Gastroesophageal sphincter (tissue), 4 donors: ENCODE measurements around the gene MGST2. TPM values are rescaled to one million over a fixed set of nuclear protein-coding genes. Genes with fewer than 3 reads are reported as not detected.

Experiments
- ATAC-seq: fragments of 150-250 bp; one replicate; pipeline ENCODE4 v1.9.1; 2016; ENCODE audit warnings: mild to moderate bottlenecking, moderate library complexity
- H3K27ac ChIP-seq, 4 donors: fragments of 200-600 bp; sonication (generic) in 3 of 4; 1 replicate in 3 of 4; 2 replicates in 1 of 4; pipeline ENCODE4 v1.5.1; 2016 to 2019
- H3K27me3 ChIP-seq: fragments of 200-600 bp; sonication (generic); one replicate; pipeline ENCODE4 v1.5.1; 2019
- H3K36me3 ChIP-seq, 2 donors: fragments of 200-600 bp; sonication (generic); one replicate each; pipeline ENCODE4 v1.5.1; 2019; ENCODE audit warnings: control low read depth in 1 of 2
- H3K4me1 ChIP-seq, 3 donors: fragments of 200-600 bp; sonication (generic); 1 replicate in 2 of 3; 2 replicates in 1 of 3; pipeline ENCODE4 v1.5.1; 2016 to 2019; ENCODE audit warnings: control low read depth in 2 of 3
- H3K4me3 ChIP-seq, 2 donors: fragments of 200-600 bp; sonication (generic); one replicate each; pipeline ENCODE4 v1.5.1; 2019; ENCODE audit warnings: mild to moderate bottlenecking in 1 of 2, moderate library complexity in 1 of 2
- H3K9me3 ChIP-seq, 3 donors: fragments of 200-600 bp; sonication (generic); one replicate each; pipeline ENCODE4 v1.5.1; 2017 to 2019; ENCODE audit warnings: control low read depth in 2 of 3
- CTCF ChIP-seq, 4 experiments: fragments of 200-600 bp in 2 of 4; fragments of 450-650 bp in 2 of 4; sonication (generic) in 1 of 4; IDR thresholded peaks; one replicate each; pipeline ENCODE4 v1.5.1; 2017 to 2019; ENCODE audit warnings: antibody characterized with exemption in 4 of 4, mild to moderate bottlenecking in 2 of 4, moderate library complexity in 2 of 4
- EP300 ChIP-seq: sonication (generic); formaldehyde crosslinking; IDR thresholded peaks from one replicate; pipeline ENCODE4 v1.6.1; 2017; ENCODE audit warnings: antibody characterized with exemption, mild to moderate bottlenecking
- POLR2A ChIP-seq, 2 donors: fragments of 450-650 bp; IDR thresholded peaks; one replicate each; pipeline ENCODE4 v1.6.1; 2017; ENCODE audit warnings: antibody characterized with exemption in 2 of 2, mild to moderate bottlenecking in 2 of 2, moderate library complexity in 1 of 2
- POLR2AphosphoS5 ChIP-seq: sonication (generic); formaldehyde crosslinking; IDR thresholded peaks from one replicate; pipeline ENCODE4 v1.6.1; 2017; ENCODE audit warnings: antibody characterized with exemption
- WGBS, 2 donors: methylation state at CpG; one replicate each; pipeline ENCODE4 v1.1.5; 2018; ENCODE audit warnings: low coverage in 1 of 2; 5-methylcytosine and 5-hydroxymethylcytosine counted together
- total RNA-seq, 4 donors: library from RNA; depleted of rRNA; stranded (reverse); fragments of >200 nt; gene quantifications; one replicate each; pipeline ENCODE4 v1.1.0, GENCODE V29; 2016

MGST2 gene
- total RNA-seq, 4 donors from 2014 or later = 26.5 to 53.9 (median 38.5) TPM

DNA sequence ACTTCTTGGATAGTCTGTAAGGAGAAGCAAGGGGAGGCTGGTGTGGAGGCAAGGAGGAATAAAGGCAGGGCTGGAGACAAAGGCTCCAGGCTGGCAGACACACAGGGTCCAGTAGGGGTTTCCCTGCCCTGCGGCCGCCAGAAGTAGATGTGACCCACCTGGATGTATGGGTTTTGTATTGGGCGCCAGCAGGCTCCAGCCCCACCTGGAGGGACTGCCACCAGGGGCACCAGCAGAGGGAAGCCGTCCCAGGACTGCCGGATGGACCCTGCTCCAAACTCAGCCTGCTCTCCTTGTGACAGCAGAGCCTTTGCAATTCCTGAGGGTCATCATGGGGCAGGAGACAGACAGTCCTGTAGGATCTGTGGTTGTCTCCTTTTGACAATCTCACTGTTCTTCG lies 52.7 kb downstream of the MGST2 start:
- Histone ChIP-seq H3K4me1 (peaks cover 0 to 11% (median 0%) of the 10 kb centered on the region in 3 donors), H3K9me3 (no peaks in the 10 kb centered on the region), H3K27me3 (no peaks in the 10 kb centered on the region), H3K36me3 (peaks cover 0 to 30% of the 10 kb centered on the region in 2 donors), H3K4me3 (no peak overlapping the region), H3K27ac (no peak overlapping the region)
- TF ChIP-seq EP300 = no peak
- TF ChIP-seq POLR2AphosphoS5 = no peak
- no peak for TF ChIP-seq CTCF (IDR thresholded peaks at IDR 0.05)
- no peak for TF ChIP-seq POLR2A (IDR thresholded peaks at IDR 0.05)
- 100% methylated on average over 1 of the region's 6 CpGs; no CpG with 5 or more reads in 1 of the 2 donors for WGBS, 2 donors
- ATAC-seq = no peak

DNA sequence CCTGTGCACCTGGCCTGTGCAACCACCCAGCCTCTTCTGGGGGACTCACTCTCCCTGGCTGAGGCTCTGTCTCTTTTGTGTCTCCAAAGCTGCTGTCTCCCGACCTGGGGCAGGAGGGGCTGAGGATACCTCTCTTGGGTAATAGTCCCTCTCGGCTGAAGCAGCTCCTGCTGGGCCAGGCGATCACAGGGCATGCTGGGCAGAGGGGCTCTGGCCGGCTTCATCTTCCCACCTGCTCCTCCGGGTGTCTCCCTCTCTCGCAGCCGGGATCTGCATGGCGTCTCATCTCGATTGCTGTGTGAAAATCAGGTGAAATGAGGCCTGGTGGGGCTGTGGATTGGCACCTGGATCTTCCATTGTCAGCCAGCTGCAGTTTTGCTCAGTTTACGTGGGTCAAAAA lies 53.2 kb downstream of the MGST2 start:
- no peak overlapping the region for H3K27ac ChIP-seq
- H3K27me3 ChIP-seq = no peaks in the 10 kb centered on the region
- peaks cover 0 to 30% of the 10 kb centered on the region in 2 donors for H3K36me3 ChIP-seq
- peaks cover 0 to 6% (median 0%) of the 10 kb centered on the region in 3 donors for H3K4me1 ChIP-seq
- no peak for ATAC-seq
- no peak overlapping the region for H3K4me3 ChIP-seq
- TF ChIP-seq POLR2A (IDR thresholded peaks at IDR 0.05) = no peak
- TF ChIP-seq POLR2AphosphoS5 = no peak
- no peak for TF ChIP-seq CTCF (IDR thresholded peaks at IDR 0.05)
- TF ChIP-seq EP300 = no peak
- H3K9me3 ChIP-seq = no peaks in the 10 kb centered on the region
- WGBS, 2 donors = 79 to 92% methylated on average over 3 to 6 of the region's 10 CpGs

DNA sequence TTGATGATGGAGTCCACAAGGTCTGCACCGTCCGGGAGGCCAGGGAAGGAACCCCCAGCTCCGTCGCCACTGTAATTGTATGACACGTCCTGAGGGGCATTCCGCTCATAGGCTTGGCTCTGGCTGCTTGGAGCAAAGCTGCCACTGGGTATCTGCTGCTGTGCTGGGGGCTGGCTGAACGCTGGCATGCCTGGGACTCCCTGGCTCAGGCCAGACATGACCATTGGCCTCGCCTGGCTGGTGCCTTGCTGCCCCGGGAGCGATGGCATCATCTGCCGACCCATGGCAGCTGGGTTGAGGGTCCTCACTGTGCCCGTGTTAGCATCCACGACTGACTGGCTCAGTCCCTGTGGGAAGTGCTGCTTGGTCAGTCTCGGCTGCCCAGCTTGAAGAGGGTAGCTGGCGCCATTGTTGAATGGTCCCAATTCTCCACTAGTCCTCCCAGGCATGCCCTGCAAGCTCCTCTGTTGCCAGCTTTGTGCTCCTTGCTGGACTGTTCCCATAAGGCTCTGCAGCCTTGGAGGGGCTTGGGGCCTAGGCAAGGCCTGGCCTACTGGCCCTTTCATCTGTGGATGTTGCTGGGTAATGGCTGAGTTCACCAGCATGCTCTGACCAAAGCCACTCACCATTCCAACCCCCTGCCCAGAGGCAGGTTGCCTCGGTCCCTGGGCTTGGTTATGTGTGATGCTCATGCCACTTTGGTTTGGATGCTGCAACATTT lies 53.9 kb downstream of the MGST2 start:
- Histone ChIP-seq H3K4me3 (no peak overlapping the region), H3K9me3 (no peaks in the 10 kb centered on the region), H3K36me3 (peaks cover 0 to 30% of the 10 kb centered on the region in 2 donors), H3K27me3 (no peaks in the 10 kb centered on the region), H3K27ac (no peak overlapping the region), H3K4me1 (no peaks in the 10 kb centered on the region)
- ATAC-seq = no peak
- TF ChIP-seq EP300 = no peak
- no peak for TF ChIP-seq POLR2AphosphoS5
- TF ChIP-seq CTCF (IDR thresholded peaks at IDR 0.05) = no peak
- TF ChIP-seq POLR2A (IDR thresholded peaks at IDR 0.05) = no peak
- 87 to 100% methylated on average over 2 to 6 of the region's 16 CpGs for WGBS, 2 donors

DNA sequence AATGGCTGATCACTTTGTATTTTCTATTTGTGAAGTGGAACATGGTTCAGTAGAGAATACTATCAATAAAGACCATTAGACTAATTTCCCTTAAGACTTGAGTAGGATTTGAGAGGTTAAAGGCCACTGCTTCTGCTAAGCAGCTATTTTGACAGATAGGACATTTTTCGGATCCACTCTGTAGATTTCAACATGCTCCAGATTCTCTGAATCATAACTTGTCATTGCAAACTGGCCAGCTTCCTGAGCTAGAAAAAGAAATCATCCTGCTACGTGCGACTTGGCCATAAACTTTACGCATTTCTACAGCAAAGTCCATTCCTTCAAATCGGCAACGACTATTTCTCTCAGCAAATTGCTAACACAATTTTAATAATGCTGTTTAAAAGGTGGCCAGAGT lies 55.2 kb downstream of the MGST2 start:
- no peak overlapping the region for H3K4me3 ChIP-seq
- H3K27me3 ChIP-seq = no peaks in the 10 kb centered on the region
- WGBS, 2 donors = 37 to 71% methylated on average over 6 of the region's 6 CpGs
- H3K4me1 ChIP-seq = no peaks in the 10 kb centered on the region
- TF ChIP-seq POLR2AphosphoS5 = peak; percentile 35
- no peak for TF ChIP-seq POLR2A (IDR thresholded peaks at IDR 0.05)
- no peak for ATAC-seq
- peaks cover 0 to 37% of the 10 kb centered on the region in 2 donors for H3K36me3 ChIP-seq
- H3K9me3 ChIP-seq = no peaks in the 10 kb centered on the region
- peak overlapping the region in 1 of 4 donors; percentile 9 for H3K27ac ChIP-seq

GRCh38 chr4:139721789-139722188 lies 56.2 kb downstream of the MGST2 start:
- TF ChIP-seq EP300 = no peak
- no peak for TF ChIP-seq POLR2A (IDR thresholded peaks at IDR 0.05)
- TF ChIP-seq CTCF (IDR thresholded peaks at IDR 0.05) = no peak
- no peak overlapping the region for H3K27ac ChIP-seq
- H3K4me1 ChIP-seq = no peaks in the 10 kb centered on the region
- no peaks in the 10 kb centered on the region for H3K27me3 ChIP-seq
- ATAC-seq = no peak
- no peak overlapping the region for H3K4me3 ChIP-seq
- 64 to 68% methylated on average over 4 of the region's 4 CpGs for WGBS, 2 donors
- H3K9me3 ChIP-seq = no peaks in the 10 kb centered on the region
- H3K36me3 ChIP-seq = peaks cover 0 to 37% of the 10 kb centered on the region in 2 donors
